RPMI7951 (cell line): ENCODE results near the gene GIMAP7. TPM values are rescaled to one million over a fixed set of nuclear protein-coding genes. Genes with fewer than 3 reads are reported as not detected.

Source experiments
- total RNA-seq: library from RNA; depleted of rRNA; stranded (reverse); fragments of >200 nt; shearing (Covaris generic); gene quantifications from 2 replicates; pipeline ENCODE4 v1.2.3, GENCODE V29; 2014; rRNA removed

GIMAP7 gene
- total RNA-seq, 1 experiment from 2014 or later = not detected

Other genes with a start within 250 kb of the GIMAP7 start
- gene LRRC61, start 191.5 kb upstream of the GIMAP7 start, total RNA-seq = 7.9 and 9.5 TPM in 2 replicates
- 9.7 and 18.1 TPM in 2 replicates for gene ACTR3C, start 191.3 kb upstream of the GIMAP7 start, total RNA-seq
- 1.4 TPM in 1 of 2 replicates, not detected in the other for gene RARRES2, start 173.2 kb upstream of the GIMAP7 start, total RNA-seq
- 28.2 and 49.3 TPM in 2 replicates for gene REPIN1, start 146.1 kb upstream of the GIMAP7 start, total RNA-seq
- 1.8 and 3.4 TPM in 2 replicates for gene ZNF775, start 135.5 kb upstream of the GIMAP7 start, total RNA-seq
- gene GIMAP8, start 64.2 kb upstream of the GIMAP7 start, total RNA-seq = 0.12 TPM in 1 of 2 replicates, not detected in the other
- gene GIMAP4, start 52.5 kb downstream of the GIMAP7 start, total RNA-seq = not detected in 2 replicates
- gene GIMAP6, start 117.5 kb downstream of the GIMAP7 start, total RNA-seq = 0.48 TPM in 1 of 2 replicates, not detected in the other
- gene GIMAP2, start 170.8 kb downstream of the GIMAP7 start, total RNA-seq = 9.1 and 11.5 TPM in 2 replicates
- gene GIMAP1, start 201.7 kb downstream of the GIMAP7 start, total RNA-seq = not detected in 2 replicates
- gene GIMAP5, start 222.5 kb downstream of the GIMAP7 start, total RNA-seq = 0.49 TPM in 1 of 2 replicates, not detected in the other